GM18519 (cell line): ENCODE results near the gene TANC1.

Experiments
- ATAC-seq: cut with Tn5 transposase; IDR thresholded peaks from one replicate; pipeline ENCODE4 v1.9.1; 2021; ENCODE audit warnings: mild to moderate bottlenecking, moderate library complexity; ENCODE audit not compliant: unreplicated experiment, low FRiP score

Gene TANC1

DNA sequence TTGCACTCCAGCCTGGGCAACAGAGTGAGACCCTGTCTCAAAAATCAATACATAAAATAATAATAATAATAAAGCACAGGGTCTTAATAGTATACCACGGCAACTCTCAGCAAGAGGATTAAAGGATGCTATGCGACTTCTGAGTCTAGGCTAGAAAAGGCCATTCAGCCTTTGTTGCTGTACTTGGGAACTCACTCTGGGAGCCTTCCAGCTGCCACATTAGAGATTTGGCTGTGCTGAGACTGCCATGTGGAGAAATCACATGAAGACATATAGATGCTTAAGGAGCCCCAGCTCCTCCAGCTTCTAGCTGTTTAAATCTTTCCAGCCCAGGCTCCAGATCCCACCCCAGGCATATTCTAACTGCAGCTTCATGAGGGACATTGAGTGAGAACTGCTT lies 8.2 kb upstream of the TANC1 start:
- ATAC-seq = no peak

DNA sequence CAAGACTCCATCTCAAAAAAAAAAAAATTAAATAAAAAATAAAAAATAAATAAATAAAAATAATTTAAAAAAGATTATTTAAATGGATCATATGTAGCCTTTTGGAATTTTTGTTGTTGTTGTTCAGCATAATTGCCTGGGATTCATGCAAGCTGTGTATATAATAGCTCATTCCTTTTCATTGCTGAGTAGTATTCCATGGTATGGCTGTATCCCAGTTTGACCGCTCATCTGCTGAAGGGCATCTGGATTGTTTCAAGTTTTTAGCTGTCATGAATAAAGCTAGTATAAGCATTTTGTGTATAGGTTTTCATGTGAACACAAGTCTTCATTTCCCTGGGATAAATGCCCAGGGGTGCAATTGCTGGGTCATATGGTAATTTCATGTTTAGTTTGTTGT lies 6.4 kb upstream of the TANC1 start:
- no peak for ATAC-seq

DNA sequence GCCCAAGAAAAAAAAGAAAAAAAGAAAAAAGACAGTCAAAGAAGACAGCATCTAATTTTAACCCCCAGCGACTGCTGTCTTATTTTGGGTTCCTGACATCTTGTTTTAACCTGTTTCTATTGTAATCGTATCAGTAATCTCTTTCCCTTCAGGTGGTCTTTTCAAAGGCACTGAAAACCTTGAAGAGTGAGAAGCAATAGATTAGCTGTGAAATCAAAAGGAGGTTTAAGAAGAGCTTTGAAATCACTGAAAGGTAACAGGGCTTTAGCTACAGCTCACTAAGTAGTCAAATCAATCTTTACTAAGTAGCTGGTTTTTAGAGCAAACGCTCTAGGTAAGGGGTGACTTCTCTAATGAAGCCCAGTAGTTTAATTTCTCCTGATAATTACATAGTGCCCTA lies 5.4 kb upstream of the TANC1 start:
- no peak for ATAC-seq

DNA sequence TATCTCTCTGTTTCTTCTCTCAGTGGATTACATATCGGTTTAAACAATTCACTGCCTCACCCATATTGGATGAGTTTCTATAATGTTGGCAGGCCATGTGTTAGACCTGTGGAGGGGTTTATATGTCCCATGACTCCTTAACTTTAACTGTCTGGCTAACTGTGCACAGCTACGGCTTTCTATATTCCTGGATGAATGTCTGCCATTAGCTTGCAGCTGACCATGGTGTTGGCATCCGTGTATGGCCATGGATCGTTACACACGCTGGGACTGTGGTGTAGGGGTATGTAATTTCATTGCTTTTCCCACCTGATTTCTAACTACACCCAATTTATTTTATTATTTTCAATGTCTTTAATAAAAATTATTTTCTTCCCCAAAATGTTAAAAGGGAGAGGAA lies 3.3 kb upstream of the TANC1 start:
- no peak for ATAC-seq

DNA sequence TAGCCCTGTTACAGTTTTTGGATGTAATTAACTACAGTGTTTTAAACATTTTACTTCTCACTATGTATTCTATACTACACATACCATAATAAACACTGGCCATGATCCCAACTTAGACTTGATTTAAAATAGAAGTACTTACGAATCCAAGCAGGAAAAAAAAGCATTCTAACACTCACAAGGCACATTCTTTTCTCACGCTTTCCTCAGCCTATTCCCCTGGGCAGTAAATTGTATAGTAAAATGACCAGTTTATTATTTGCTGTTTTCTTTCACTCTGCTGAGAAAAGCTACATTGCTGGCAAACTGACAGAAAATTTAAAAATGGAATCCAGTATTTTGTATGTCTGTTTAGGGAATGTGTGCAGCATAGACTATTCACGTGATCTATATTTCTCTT lies 2.8 kb upstream of the TANC1 start:
- no peak for ATAC-seq

DNA sequence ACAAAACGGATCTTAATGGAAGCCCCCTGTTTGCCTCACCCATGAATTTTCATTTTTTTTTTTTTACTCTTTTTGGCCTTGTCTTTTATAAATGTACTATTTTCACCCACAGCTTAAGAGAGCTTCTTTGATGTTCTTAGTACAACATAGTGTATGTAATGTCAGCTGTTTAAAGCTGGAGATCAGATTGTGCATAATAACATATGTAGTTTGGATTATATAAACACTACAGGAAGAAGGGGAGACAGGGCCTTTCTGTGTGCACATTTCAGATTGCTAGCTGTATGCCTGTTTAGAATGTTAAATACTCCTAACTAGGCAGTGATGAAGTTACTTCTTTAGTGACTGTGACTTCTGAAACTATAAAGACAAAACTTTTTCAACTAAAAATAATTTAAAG lies 2.1 kb upstream of the TANC1 start:
- no peak for ATAC-seq

DNA sequence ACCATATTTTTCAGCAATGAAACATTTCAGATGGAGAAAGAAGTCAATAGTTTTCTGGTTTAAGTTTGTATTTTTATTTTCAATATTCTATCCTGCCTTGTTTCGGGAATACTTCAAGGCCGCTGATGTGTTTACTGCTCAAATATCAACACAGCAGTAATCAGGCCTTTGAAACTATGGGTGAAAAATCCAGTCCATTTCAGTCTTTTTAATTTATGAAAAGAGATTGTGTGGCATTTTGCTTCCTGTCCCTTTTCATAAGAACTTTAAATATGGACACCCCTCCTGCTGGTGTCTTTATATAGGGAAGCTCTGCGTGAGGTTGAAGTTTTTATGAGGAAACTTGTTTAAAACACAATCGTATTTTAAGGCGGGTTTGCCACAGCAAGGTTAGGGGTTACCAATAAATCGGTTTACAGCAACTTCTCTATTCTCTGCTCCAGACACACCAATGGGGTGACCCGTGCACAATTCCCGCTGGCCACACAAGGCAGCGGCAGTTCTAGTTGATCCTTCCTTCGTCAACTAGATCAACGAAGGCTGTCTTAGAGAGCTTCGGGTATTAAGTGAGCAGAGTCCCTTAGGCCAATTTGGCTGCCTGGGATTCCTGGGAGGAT lies 1.2 kb upstream of the TANC1 start:
- ATAC-seq = no peak

DNA sequence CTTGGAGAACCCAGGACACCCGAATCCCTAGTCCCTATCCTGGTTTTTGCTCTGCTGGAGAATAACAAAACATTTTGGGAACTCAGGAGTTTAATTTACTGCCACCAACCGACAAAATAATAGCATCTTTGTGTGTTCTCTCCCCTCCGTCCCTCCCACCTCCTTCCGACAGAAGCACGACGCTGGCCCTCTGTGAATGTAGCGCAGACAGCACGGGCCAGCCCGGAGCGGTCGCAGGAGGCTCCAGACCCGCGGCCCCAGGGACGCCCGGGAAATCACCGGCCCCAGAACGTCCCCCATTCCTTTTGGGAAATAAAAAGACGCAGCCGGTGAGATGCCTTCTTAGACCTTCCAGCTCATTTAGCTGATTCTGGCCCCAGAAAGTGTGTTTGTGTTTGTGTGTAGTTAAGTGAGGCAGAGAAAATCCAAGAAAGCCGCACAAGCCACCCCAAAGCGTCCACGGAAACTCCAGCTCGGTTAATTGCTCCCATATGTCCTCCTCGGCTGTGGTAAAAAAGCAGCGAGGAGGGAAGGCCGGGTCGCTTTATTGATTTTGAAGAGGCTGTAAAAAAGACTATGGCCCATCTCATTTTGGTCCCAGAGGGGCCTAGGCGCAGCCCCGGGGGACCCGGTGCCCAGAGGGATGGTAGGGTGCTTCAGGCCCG lies 577 bp upstream of the TANC1 start:
- ATAC-seq = no peak

DNA sequence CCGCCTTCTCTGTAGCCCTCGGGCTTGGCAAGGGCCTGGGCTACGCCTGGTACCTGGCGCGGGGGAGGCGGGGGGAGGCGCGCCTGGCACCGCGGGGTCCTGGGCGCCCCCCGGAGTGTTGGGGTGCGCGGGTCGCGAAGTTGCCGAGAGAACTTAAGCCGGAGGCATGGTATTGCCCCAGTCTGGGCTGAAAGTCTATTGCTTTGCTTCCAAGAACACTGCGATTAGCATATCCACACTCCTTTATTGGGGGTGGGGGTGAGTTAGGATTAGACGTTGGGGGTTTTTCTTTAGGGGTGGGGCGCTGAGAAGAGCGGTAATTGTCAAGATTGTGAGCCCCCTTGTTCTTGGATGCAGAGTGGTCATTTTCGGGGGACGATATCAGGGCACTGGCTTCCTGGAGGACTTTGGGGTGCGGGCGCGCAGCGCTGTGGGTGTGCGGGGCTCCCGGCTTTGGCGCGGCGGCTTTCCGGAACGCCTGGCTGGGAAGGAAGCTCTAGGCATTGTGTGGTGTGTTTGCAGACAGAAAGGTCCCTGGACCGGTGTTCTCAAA lies 798 bp downstream of the TANC1 start:
- ATAC-seq = no peak

DNA sequence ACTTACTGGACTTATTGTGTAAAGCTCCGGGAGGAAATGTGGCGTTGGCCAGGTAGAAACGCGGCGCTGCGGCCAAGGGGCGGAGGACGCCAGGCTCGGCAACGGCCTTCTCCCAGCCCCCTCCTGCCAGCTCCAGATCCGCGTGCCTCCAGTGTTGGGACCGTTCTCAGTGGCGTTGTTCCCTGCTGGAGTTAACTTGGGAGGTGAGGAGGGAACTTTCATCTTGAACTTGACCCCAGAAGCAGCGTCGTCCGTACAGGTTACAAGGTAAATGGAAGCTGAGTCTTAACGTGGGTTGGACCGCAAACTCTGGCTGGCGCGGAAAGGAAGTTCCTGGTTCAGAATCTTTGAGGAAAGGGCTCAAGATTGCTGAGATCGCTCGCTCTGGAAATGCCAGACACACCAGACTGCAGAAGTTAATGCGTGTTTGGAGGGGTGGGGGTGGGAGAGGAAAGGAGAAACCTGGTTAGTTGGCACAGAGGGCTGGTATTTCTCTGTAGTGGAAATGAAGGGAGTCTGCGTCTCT lies 1.3 kb downstream of the TANC1 start:
- no peak for ATAC-seq

DNA sequence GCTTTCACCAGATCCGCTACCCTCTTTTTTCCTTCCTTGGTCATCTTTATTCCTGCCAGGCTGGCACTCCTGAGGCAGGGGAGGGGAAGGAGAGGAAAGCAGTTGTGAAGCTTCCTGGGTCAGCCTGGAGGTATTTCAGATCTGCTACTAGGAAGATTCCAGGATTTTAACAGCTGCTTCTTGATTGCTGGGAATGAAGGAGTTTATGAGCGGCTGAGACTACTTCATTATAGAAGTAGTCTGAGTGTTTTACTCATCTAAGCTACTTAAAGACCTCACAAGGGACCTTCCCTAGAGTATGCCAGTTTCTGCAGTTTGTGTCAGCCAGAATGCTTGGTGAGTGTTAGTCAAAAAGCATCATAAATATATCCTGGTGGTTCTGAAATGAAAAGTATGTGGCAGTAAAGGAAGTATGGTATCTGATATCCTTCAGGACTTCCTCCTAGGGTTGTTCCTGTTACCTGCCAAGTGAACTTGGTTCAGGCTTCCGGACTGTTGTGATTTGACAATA lies 1.9 kb downstream of the TANC1 start:
- ATAC-seq = no peak

DNA sequence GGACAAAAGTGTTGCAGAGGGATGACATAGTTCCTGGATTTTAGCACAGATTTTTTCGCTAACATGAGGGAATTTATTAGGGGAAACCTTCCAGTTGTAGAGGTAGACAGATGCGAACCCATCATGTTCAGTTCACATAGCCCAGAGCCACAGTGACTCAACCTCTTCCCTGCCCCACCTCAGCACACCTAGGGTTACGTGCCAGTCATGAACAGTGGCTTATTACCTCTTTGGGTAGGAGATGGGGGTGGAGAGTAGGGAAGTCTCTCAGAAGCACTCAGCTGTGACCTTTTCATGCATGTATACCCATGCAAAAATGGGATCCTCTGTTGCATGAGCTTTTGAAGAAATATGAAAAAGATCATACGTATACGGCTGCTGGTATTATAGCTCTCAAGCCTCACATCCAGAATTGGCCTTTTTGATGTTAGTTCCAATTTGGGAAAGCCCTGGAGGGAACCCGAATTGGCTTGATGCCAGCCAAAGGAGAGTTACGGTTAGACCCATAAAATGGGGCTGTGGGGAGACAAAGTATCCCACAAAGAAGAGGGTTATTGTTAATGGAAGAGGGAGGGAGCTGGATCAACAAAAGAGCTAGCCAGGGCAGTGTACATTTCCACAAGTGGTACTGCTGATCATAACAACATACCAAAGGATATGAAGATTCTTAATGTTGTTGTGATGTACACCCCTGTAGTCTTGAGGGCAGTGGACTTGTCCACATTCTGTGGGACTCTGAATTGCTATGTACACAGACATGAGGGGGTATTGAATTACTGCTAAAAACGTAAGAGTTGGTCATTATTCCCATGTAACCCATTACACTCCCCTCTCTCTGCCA lies 4.9 kb downstream of the TANC1 start:
- no peak for ATAC-seq

DNA sequence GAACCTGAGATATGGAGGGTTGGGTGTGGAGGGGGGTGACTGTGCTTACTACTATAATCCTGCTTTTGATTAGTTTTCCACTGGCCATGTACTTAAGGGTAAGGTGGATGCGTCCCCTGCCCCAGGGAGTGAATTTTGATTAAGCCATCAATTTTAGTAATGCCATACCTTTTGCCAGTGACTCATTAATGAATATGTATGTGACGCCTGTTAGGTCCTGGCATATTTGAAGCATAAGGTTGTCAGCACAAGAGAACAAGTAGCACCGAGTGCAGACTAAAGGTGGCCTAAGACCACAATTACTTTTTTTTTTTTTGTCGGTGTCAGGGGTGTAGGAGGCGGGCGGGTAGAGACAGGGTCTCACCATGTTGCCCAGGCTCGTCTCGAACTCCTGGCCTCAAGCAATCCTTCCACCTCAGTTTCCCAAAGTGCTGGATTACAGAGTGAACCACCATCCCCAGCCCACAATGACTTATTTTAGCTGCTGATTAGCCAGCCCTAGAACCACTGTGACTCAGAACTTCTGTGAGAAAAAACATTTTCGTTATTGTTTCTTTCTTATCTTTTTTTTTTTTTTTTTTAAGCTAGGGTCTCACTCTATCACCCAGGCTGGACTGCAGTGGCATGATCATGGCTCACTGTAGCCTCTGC lies 7.0 kb downstream of the TANC1 start:
- ATAC-seq = no peak

DNA sequence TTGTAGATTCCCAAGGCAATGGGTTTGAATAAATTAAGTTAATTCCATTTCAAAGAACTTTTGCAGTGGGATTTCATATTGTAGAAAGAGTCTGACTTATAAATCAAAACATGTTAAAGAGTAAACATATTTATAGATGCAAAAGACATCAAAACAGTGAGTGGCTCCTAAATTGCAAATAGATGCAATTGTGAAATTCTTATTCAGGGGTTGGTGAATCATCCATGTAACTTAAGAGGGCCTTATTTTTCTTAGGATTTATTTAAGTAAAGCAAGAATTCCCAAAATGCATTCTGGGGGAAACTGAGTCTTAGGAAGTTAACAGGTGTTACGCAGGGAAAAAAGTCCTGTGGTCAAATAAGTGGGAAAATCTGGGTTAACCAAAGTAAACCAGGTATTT lies 11.3 kb downstream of the TANC1 start:
- ATAC-seq = no peak

DNA sequence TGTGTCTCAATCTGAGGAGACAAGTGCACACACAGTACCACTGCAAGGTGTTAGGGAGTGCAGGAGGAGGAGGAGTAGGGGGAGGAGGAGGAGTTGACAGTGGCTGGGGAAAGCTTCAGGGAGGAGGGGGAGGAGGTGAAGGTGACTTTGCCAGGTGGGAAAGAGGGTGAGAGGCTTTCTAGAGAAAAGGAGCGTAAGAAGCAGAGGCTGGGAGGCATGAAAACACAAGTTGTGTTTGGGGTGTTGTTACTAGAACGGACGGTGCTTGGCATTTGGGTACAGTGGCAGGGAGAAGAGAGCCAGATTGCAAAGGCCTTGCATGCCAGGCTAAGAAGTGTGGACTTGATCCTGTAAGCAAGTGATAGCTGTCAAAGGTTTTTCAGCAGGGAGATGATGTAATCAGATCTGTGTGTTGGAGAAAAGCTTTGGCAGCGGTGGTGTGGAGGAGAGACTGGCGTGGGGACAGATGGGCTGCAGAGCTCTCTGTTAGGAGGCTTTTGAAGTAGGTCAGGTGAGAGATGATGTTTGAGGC lies 16.2 kb downstream of the TANC1 start:
- no peak for ATAC-seq

DNA sequence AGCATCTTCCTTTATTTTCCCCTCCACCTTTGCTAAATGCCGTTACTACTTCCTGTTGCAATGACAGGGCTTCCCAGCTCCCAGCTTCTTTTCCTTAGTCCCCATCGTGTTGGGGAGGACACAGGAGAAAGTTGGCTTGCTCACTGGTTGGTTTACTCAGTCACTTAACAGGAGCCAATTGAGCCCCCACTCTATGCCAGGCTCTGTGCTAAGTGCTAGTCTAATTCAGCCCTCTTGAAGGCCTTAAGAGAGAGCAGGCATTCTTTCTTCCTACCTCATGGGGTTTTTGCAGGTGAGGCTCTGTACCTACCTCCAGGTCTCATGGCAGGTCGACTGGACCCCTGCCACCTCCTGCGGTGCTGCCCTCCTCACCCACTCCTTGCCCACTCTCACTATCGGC lies 20.1 kb downstream of the TANC1 start:
- ATAC-seq = no peak

DNA sequence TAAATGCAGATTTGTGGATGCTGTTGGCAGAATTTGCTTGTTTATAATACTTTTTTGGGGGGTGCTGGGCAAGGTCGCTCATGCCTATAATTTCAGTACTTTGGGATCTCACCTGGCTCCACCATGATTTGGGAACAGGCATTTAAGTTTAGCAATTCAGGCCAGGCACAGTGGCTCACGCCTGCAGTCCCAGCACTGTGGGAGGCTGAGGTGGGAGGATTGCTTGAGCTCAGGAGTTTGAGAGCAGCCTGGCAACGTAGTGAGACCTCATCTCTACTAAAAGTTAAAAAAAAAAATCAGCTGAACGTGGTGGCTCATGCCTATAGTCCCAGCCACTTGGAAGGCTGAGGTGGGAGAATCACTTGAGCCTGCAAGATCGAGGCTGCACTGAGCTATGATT lies 20.7 kb downstream of the TANC1 start:
- no peak for ATAC-seq

DNA sequence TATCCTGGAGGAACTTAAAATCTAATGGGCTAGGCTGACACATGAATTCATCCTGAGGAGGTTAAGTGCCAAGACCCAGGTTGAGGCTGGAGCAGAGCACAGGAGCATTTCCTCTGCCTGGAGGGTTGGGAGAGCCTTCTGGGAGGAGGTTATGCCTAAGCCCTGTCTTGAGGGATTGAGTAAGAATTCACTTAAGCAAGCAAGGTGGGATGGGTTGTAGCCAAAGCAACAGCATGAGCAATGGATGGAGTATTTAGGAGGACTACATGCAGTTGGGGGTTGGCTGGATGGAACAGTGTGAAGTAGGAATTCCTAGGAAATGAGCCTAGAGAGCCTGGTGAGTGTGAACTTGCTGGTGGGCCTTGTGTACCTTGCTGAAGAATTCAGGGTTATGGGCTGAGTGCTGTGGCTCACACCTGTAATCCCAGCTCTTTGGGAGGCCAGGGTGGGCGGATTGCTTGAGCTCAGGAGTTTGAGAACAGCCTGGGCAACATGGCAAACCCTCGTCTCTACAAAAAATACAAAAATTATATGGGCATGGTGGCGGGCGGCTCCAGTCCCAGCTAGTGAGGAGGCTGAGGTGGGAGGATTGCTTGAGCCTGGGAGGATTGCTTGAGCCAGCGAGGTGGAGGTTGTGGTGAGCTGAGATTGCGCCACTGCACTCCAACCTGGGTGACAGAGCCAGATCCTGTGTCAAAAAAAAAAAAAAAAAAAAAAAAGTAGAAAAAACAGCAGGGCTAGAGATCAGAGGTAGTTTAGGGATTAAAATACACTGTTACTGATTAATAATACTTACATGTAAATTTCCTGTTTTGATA lies 22.2 kb downstream of the TANC1 start:
- no peak for ATAC-seq

DNA sequence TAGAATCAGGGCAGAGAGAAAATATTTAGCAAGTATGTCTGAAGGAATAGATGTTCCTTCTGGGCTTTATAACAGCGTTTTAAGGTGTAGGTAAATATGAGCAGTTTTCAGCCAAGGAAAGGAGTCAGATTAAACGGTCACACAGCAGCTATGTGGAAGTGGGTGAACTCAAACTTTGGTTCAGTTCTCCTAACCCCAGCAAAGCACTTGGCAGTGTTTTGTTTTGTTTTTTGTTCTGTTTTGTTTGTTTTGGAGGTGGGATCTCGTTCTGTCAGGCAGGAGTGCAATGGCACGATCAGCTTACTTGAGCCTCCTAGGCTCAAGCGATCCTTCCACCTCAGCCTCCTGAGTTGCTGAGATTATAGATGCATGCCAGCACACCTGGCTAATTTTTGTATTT lies 24.6 kb downstream of the TANC1 start:
- ATAC-seq = no peak
